Measurements from ENCODE around the gene CDK13.
A peak's percentile ranks its signal among the peaks of the same experiment; 100 is the strongest.
"Not testable (repeated sequence)": the region's sequence is repeated elsewhere in the genome, so short reads cannot be mapped to it uniquely, and the experiment has no call there.

The CDK13 gene

GRCh38 chr7:40102897-40103296, 152.8 kb downstream of the CDK13 start:
- no peak for FAIRE-seq
- no peak for DNase-seq (ENCODE audit: insufficient read length, low spot score)
- no peak for TF ChIP-seq SPI1 (IDR thresholded peaks at IDR 0.05; ENCODE audit: low read depth, low read length)
- TF ChIP-seq POU2F2 (IDR thresholded peaks at IDR 0.05; ENCODE audit: low read depth, low read length) = no peak
- no peak for TF ChIP-seq POLR2A (IDR thresholded peaks at IDR 0.05; ENCODE audit: low read depth, low read length)
- TF ChIP-seq TAF1 (IDR thresholded peaks at IDR 0.05; ENCODE audit: low read depth, low read length) = no peak

- DNase-seq (ENCODE audit: insufficient read length, low spot score) = no peak
- no peak for FAIRE-seq
- TF ChIP-seq POU2F2 (IDR thresholded peaks at IDR 0.05; ENCODE audit: low read depth, low read length) (no peak), POLR2AphosphoS5 (IDR thresholded peaks at IDR 0.05; ENCODE audit: low read depth, low read length) (no peak), PAX5 (IDR thresholded peaks at IDR 0.05; ENCODE audit: insufficient read depth, low read length, severe bottlenecking) (no peak), SPI1 (IDR thresholded peaks at IDR 0.05; ENCODE audit: low read depth, low read length) (no peak), TAF1 (IDR thresholded peaks at IDR 0.05; ENCODE audit: low read depth, low read length) (no peak), POLR2A (IDR thresholded peaks at IDR 0.05; ENCODE audit: low read depth, low read length) (no peak)
These were observed 155.9 kb downstream of the CDK13 start for GRCh38 chr7:40105879-40106473.

DNA sequence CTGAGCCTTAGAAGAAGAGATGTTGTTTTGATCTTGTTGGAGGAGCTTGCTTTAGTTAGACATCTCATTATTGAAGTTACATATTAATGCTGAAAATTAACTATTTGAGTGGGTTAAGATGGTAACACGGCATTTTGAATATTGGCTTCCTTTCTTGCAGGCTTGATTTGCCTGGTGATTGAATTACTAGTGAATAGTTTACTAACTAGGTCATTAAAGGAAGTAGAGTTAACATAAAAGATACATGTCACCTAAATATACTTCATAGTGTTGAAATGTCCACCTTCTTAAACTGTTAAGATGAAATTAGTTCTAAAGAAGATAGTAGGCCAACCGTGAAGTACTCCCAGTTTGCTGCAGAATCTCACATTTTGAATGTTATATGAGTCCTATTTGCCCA, 165.9 kb downstream of the CDK13 start:
- DNase-seq (ENCODE audit: insufficient read length, low spot score) = no peak
- no peak for FAIRE-seq
- TF ChIP-seq POU2F2 (IDR thresholded peaks at IDR 0.05; ENCODE audit: low read depth, low read length) = no peak
- TF ChIP-seq TAF1 (IDR thresholded peaks at IDR 0.05; ENCODE audit: low read depth, low read length) = no peak
- no peak for TF ChIP-seq PAX5 (IDR thresholded peaks at IDR 0.05; ENCODE audit: insufficient read depth, low read length, severe bottlenecking)
- no peak for TF ChIP-seq SPI1 (IDR thresholded peaks at IDR 0.05; ENCODE audit: low read depth, low read length)
- no peak for TF ChIP-seq POLR2AphosphoS5 (IDR thresholded peaks at IDR 0.05; ENCODE audit: low read depth, low read length)
- TF ChIP-seq POLR2A (IDR thresholded peaks at IDR 0.05; ENCODE audit: low read depth, low read length) = no peak

DNA sequence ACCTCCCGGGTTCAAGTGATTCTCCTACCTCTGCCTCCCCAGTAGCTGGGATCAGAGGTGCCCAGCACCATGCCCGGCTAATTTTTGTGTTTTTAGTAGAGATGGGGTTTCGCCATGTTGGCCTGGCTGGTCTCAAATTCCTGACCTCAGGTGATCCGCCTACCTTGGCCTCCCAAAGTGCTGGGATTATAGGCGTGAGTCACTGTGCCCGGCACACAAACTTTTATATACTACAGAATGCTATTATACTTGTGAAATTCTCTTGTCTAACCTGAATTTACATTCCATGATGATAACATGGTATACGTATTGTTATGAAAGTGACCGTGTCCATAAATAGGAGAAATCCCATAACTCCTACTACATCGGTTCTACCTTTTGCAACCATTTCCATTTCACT, 167.1 kb downstream of the CDK13 start:
- FAIRE-seq; DNase-seq (ENCODE audit: insufficient read length, low spot score): not testable (repeated sequence)

- not testable (repeated sequence) for FAIRE-seq; DNase-seq (ENCODE audit: insufficient read length, low spot score)
These were observed 168.1 kb downstream of the CDK13 start for GRCh38 chr7:40118201-40118600.

GRCh38 chr7:40120020-40120419, 170.0 kb downstream of the CDK13 start:
- TF ChIP-seq POLR2A (IDR thresholded peaks at IDR 0.05; ENCODE audit: low read depth, low read length) (no peak), SPI1 (IDR thresholded peaks at IDR 0.05; ENCODE audit: low read depth, low read length) (no peak), PAX5 (IDR thresholded peaks at IDR 0.05; ENCODE audit: insufficient read depth, low read length, severe bottlenecking) (no peak), POU2F2 (IDR thresholded peaks at IDR 0.05; ENCODE audit: low read depth, low read length) (no peak), POLR2AphosphoS5 (IDR thresholded peaks at IDR 0.05; ENCODE audit: low read depth, low read length) (no peak), TAF1 (IDR thresholded peaks at IDR 0.05; ENCODE audit: low read depth, low read length) (no peak)
- FAIRE-seq (no peak), DNase-seq (ENCODE audit: insufficient read length, low spot score) (no peak)

DNA sequence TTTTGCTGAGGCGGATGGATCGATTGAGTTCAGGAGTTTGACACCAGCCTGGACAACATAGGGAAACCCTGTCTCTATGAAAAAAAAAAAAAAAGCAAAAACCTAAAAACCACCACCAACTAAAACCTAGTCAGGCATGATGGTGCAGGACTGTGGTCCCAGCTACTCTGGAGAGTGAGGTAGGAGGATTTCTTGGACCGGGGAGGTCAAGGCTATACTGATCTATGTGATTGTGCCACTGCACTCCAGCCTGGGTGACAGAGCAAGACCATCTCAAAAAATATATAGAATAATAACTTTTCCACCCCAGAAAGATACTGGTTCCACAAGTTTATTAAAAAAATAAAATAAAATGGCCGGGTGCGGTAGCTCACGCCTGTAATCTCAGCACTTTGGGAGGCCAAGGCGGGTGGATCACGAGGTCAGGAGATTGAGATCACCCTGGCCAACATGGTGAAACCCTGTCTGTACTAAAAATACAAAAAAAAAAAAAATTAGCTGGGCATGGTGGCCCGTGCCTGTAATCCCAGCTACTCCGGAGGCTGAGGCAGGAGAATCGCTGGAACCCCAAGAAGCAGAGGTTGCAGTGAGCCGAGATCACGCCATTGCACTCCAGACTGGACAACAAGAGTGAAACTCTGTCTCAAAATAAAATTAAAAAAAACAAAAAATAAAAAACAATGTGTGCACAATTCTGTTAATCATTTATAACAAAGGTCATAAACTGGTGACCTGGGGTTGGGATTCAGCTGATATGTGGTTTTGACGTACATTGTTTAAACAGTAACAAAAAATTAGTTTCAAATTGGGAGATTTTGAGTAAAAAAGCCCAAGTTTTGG, 172.3 kb downstream of the CDK13 start:
- DNase-seq (ENCODE audit: insufficient read length, low spot score); FAIRE-seq: not testable (repeated sequence)

- TF ChIP-seq PAX5 (IDR thresholded peaks at IDR 0.05; ENCODE audit: insufficient read depth, low read length, severe bottlenecking) = no peak
- no peak for TF ChIP-seq POU2F2 (IDR thresholded peaks at IDR 0.05; ENCODE audit: low read depth, low read length)
- no peak for TF ChIP-seq POLR2A (IDR thresholded peaks at IDR 0.05; ENCODE audit: low read depth, low read length)
- no peak for TF ChIP-seq TAF1 (IDR thresholded peaks at IDR 0.05; ENCODE audit: low read depth, low read length)
- TF ChIP-seq SPI1 (IDR thresholded peaks at IDR 0.05; ENCODE audit: low read depth, low read length) = no peak
- TF ChIP-seq POLR2AphosphoS5 (IDR thresholded peaks at IDR 0.05; ENCODE audit: low read depth, low read length) = no peak
- no peak for DNase-seq (ENCODE audit: insufficient read length, low spot score)
- FAIRE-seq = no peak
These were observed 172.8 kb downstream of the CDK13 start for GRCh38 chr7:40122940-40123254.

GRCh38 chr7:40133561-40134427, 183.7 kb downstream of the CDK13 start:
- peak; percentile 5 for DNase-seq (ENCODE audit: insufficient read length, low spot score)
- no peak for FAIRE-seq
- no peak for TF ChIP-seq PAX5 (IDR thresholded peaks at IDR 0.05; ENCODE audit: insufficient read depth, low read length, severe bottlenecking)
- TF ChIP-seq POLR2A (IDR thresholded peaks at IDR 0.05; ENCODE audit: low read depth, low read length) = no peak
- no peak for TF ChIP-seq TAF1 (IDR thresholded peaks at IDR 0.05; ENCODE audit: low read depth, low read length)
- TF ChIP-seq POLR2AphosphoS5 (IDR thresholded peaks at IDR 0.05; ENCODE audit: low read depth, low read length) = no peak
- no peak for TF ChIP-seq POU2F2 (IDR thresholded peaks at IDR 0.05; ENCODE audit: low read depth, low read length)
- TF ChIP-seq SPI1 (IDR thresholded peaks at IDR 0.05; ENCODE audit: low read depth, low read length) = no peak

All from GM12891 (cell line).